ENCODE measurements around the gene ZNF44.

DNA sequence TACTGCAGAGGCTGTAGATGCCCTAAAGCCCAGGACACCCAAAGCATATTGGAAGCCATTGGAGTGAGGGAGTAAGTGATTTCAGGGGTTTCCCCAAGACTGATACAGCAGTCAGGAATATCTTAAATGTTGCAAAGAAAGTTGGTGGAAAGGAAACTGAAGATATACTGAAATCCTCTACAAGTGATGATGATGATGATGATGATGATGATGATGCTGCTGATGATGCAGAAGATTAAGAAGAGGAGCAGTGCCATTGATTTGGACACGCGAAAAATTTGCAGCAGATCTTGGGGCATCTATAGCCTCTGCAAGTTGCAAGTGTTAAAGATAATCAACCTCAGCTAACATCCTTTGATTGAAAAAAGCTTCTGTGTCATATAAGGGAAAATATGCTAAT is 23.8 kb downstream of the ZNF44 start:
- TF ChIP-seq YY1 (IDR thresholded peaks at IDR 0.05; ENCODE audit: insufficient read depth, insufficient read length): no peak
- no peak for TF ChIP-seq ZNF274 (IDR thresholded peaks at IDR 0.05; ENCODE audit: low read depth, low read length)
- TF ChIP-seq SUZ12 (IDR thresholded peaks at IDR 0.05; ENCODE audit: extremely low read depth, insufficient read depth, insufficient read length): no peak

Measured in NT2/D1 (cell line).